NCI-H146 treated with DMSO at 0.1 percent for 48 hours (cell line): ENCODE data around the gene SERINC5.

Experiments
- DNase-seq: peaks from one replicate; lab custom pipeline; 2025; ENCODE audit not compliant: unreplicated experiment; lab: John Stamatoyannopoulos, UW

SERINC5 gene

DNA sequence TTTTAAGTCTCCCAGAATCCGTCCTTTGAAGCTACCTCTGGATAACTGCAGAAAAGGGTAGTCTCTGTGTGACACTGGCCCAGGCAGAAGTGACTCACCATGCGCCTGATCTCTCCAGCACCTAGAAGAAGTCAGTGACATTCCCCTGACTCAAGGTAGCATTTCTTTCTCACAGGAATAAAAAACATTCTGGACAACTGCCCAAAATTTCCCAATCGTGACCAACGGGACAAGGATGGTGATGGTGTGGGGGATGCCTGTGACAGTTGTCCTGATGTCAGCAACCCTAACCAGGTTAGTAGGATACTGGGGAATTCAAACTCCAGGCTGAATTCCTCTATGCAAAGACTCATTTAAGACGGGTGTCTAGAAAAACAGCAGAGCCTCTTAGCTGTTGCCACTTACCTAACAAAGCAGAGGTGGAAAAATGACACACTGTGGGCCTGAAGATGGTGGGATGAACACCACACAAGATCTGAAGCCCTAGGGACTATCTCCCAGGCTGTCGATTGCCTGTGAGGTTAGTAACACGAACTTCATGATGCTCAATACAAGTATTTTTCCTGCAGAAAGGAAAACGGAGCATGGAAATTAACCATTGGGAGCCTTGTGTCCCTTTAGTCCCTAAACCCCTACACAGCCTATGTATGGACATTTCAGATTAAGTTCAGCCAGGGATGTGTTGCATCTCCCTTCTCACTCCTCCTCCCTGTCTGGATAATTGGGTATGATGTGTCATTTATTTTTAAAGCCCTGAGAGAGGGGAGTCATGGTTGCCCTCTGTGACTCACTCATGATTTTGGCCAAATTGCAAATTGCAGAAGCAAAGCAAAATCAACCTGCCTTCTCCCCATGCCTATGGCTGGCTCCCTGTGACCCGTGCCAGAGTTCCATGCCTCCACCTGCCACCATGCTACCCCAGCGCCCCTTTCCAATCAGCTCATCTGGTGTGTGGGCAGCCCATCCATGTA lies 183.5 kb downstream of the SERINC5 start:
- DNase-seq: no peak

DNA sequence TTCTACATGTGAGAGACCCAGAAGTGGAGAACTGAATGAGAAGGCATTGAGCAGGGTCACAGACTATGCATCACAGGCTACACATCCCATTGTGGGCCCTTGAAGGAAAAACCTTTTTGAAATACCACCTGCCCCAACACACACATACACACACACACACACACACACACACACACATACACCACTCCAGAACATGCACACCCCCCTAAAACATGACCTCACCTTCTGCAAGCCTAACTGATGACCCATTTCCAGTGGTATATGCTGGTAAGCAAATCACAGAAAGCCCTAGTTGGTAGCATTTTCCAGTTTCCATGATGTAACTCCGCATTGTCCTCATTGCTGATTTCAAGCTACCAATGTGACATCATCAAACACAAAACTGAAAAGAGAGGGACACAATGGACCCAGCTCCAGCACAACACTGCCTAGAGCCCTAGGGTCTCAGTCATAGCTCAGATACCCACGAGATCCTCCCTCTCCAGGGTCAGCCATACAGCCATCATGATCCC lies 184.3 kb downstream of the SERINC5 start:
- no peak for DNase-seq

DNA sequence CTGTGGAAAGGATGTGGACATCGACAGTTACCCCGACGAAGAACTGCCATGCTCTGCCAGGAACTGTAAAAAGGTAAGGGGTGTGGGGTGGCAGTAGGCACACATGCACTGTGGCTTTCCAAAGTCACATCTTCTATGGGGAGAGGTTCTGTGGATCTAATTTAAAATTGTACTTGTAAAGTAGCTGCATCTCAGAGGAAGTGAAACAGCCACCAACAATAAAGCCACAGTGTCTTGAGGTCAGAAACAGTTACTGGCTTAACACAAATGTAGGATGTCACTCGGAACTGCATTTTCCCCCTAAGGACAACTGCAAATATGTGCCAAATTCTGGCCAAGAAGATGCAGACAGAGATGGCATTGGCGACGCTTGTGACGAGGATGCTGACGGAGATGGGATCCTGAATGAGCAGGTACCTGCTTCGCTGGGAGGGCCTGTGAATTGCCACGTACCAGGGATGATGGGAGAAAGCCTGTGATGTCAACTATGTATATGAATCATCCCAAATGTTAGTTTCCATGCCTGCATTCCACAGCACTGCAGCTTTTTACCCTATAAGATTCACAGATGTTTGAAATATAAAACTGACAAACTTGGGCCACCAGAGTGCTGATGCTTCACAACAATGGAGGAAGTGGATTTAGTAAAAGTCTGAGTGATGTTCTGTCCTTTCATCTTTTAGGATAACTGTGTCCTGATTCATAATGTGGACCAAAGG lies 185.4 kb downstream of the SERINC5 start:
- DNase-seq: no peak

DNA sequence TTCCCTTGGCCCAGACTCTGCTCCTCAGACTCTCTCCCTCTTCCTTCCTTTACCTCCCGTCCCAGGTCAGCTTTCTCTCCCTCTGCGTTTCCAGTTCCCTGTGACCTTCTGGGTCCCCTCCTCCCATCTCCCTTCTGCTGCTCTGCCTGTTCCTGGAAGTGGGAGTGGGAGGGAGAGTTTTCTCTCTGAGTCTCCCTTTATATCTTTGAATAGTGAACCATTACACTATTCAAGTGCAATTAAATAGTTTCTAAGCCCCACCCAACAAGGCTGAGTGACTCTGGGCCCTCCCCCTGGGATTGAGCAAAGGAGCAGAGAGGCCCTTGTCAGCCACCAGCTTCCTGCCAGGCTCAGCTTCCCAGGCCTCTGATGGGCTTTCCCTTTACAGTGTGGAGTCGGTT lies 185.9 kb downstream of the SERINC5 start:
- no peak for DNase-seq

DNA sequence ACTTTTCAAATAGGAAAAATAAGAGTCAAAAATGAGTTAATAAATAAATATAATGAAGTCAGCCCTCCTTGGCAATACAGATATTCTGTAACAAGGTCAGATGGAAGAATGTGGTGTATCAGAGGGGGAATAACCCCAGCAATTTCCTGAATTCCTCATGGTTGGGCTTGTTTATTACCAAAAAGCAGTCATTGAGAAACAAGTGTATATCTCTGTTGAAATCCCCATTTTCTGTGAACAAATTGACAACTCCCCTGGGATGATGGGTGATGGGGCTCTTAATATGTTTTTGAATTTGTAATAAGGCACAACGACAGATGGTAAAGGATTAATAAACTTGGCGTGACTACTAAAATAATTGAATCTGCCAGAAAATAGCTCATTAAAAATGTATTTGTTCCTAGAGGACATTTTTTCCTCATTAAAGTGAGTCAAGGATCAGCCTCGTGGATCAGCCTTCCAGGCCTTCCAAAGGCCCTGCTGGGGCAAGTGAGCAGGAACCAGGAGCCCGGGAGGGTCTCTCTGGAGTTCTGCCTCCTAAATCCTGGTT lies 186.5 kb downstream of the SERINC5 start:
- no peak for DNase-seq

DNA sequence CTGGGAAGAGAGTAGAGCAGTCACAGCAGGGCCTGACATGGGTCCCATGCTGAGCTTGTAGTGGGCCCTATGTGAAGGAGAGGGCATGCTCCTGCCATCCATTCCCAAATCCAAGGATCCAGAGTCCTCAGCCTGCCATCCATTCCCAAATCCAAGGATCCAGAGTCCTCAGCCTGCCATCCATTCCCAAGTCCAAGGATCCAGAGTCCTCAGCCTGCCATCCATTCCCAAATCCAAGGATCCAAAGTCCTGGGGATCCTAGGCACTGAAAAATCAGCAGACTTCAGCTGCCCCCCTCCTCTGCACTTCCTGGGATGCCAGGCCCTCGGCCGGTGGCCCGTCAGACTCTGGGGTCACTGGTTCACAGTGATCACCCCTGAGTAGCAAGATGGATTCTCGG lies 187.1 kb downstream of the SERINC5 start:
- DNase-seq: no peak

DNA sequence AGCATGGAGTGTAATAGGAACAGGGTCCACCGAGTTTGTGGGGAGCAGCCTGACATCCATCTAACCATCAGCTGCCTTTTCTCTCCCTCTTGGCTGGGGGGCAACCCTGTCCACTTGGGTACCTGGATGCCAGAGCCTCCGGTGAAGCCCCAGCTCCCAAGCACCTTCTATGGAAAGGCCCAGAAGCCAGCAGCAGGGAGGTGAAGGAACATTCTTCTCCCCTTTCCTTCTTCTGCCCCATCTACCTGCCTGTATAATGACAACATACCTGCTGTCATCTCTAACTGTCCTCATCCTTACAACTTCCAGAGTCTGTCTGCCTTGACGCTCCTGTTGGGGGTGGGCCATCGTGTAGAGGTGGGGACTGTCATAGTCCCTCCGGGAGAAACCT lies 187.6 kb downstream of the SERINC5 start:
- DNase-seq: no peak

DNA sequence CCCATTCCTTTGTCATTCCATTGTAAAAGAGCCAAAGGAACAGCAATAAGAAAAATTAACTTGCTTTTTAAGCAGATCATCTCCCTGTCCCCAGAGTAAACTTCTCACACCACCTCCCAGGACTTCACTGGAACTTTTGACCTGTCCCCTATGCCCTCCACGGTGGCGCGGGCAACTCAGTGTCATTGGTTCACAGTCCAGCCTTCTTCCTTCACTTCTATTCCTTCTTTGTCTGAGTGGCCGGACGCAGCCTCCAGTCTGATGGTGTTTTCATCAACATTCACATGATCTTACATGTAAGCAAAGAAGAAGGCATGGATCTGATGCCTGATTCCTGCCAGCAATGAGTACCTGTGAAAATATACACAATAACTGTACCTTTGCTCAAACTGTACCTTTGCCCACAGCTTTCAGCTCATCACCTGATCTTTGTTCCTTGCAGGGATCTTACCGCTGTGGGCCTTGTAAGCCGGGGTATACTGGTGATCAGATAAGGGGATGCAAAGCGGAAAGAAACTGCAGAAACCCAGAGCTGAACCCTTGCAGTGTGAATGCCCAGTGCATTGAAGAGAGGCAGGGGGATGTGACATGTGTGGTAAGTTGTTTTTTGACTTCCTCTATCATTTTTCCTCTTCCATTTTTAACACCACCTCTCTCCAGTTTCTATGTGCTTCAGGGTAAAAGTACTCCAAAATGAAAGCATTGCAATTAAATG lies 188.2 kb downstream of the SERINC5 start:
- DNase-seq: no peak

DNA sequence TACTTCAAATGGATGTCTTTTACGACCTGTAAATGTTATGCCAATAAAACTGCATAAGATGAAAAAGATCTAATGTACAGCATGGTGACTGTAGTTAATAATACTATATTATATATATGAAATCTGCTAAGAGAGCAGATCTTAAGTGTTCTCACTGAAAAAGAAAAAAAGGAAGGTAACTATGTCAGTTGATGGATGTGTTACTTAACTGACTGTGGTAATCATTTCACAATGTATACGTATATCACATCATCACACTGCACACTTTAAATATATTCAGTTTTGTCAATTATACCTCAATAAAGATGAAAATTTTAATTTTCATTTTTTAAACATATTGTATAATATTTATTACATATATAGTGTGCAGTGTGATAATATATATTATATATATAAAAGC lies 188.8 kb downstream of the SERINC5 start:
- no peak for DNase-seq

DNA sequence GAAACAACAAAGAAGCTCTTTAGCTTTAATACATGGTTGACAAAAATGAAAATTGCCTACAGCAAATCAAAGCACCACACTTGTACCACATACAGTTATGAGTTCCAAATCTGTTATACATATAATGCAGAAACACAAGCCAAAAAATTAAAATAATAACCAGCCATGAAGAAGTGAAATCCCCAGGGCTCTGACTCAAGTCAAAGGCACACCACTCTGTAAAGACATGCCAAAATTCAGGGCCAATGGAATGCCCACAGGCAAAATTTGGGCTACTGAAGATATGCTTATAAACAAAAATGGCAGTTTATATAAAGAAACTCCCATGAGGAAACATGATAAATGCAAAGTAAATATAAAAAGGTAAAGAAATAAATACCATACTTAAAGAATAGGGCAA lies 191.7 kb downstream of the SERINC5 start:
- no peak for DNase-seq
